IMR-90 (cell line): ENCODE data around the gene NRIP1. TPM values are rescaled to one million over a fixed set of nuclear protein-coding genes. Genes with fewer than 3 reads are reported as not detected.

Experiments
- ATAC-seq: fragments of 200-7000 bp; cut with Tn5 transposase; 2 replicates; pipeline ENCODE4 v1.9.1; 2020; ENCODE audit warnings: low read depth, mild to moderate bottlenecking, moderate library complexity
- BruUV-seq: library from RNA; stranded (reverse); fragments of 400-500 nt; replicated peaks from 2 replicates; lab custom pipeline; 2021; lab: Mats Ljungman, UMichigan
- CTCF ChIA-PET: fragments of 300-600 bp; formaldehyde crosslinking; extraction: SDS; loops from one replicate; lab custom pipeline; 2021; ENCODE audit warnings: antibody characterized with exemption; lab: Yijun Ruan, JAX
- POLR2A ChIA-PET: fragments of 300-600 bp; sonication (Branson Sonifier 250); formaldehyde crosslinking; loops from one replicate; lab custom pipeline; 2022; ENCODE audit warnings: antibody characterized with exemption; ENCODE audit not compliant: unreplicated experiment; lab: Charles Lee
- DNase-seq: peaks from one replicate; pipeline ENCODE4 v3.0.0; 2013
- H2AFZ ChIP-seq: replicated peaks from 2 replicates; pipeline ENCODE3; 2013; ENCODE audit warnings: low read length, mild to moderate bottlenecking; ENCODE audit not compliant: poor library complexity
- H2AK5ac ChIP-seq: 2 replicates; pipeline ENCODE4 v1.6.1; 2013; ENCODE audit warnings: low read depth, low read length, inconsistent platforms
- H2AK9ac ChIP-seq: replicated peaks from 2 replicates; pipeline ENCODE3; 2013; ENCODE audit warnings: mild to moderate bottlenecking, low read depth, low read length, moderate library complexity; ENCODE audit not compliant: poor library complexity
- H2BK120ac ChIP-seq: 2 replicates; pipeline ENCODE4 v1.6.1; 2013; ENCODE audit warnings: low read depth, low read length, inconsistent platforms
- H2BK15ac ChIP-seq: 3 replicates; pipeline ENCODE4 v1.6.1; 2013; ENCODE audit warnings: low read depth, low read length, inconsistent platforms
- H2BK20ac ChIP-seq: 2 replicates; pipeline ENCODE4 v1.6.1; 2013; ENCODE audit warnings: low read depth, mild to moderate bottlenecking, inconsistent platforms, low read length, moderate library complexity
- H2BK5ac ChIP-seq: 2 replicates; pipeline ENCODE4 v1.6.1; 2013; ENCODE audit warnings: mild to moderate bottlenecking, low read depth, low read length, inconsistent platforms; ENCODE audit not compliant: poor library complexity, severe bottlenecking
- H3K14ac ChIP-seq: replicated peaks from 2 replicates; pipeline ENCODE4 v1.6.1; 2013; ENCODE audit warnings: low read depth, low read length, inconsistent platforms
- H3K18ac ChIP-seq: 2 replicates; pipeline ENCODE4 v1.6.1; 2013; ENCODE audit warnings: low read depth, low read length, control low read depth
- H3K23ac ChIP-seq: 2 replicates; pipeline ENCODE4 v1.6.1; 2013; ENCODE audit warnings: low read depth, low read length, inconsistent platforms
- H3K27ac ChIP-seq: 2 replicates; pipeline ENCODE4 v1.5.1; 2013; ENCODE audit warnings: mild to moderate bottlenecking, control low read depth, low read length; ENCODE audit not compliant: insufficient read depth
- H3K27me3 ChIP-seq: 2 replicates; pipeline ENCODE4 v1.6.1; 2013; ENCODE audit warnings: low read length; ENCODE audit not compliant: control insufficient read depth, insufficient read depth
- H3K36me3 ChIP-seq: 2 replicates; pipeline ENCODE4 v1.6.1; 2013; ENCODE audit warnings: low read length, mixed read lengths; ENCODE audit not compliant: control insufficient read depth, insufficient read depth
- H3K4ac ChIP-seq: 2 replicates; pipeline ENCODE4 v1.6.1; 2013; ENCODE audit warnings: low read depth, low read length, inconsistent platforms
- H3K4me1 ChIP-seq: 2 replicates; pipeline ENCODE4 v1.6.1; 2013; ENCODE audit warnings: low read length, mixed read lengths; ENCODE audit not compliant: control insufficient read depth, insufficient read depth
- H3K4me2 ChIP-seq: 2 replicates; pipeline ENCODE4 v1.6.1; 2013; ENCODE audit warnings: low read depth, mild to moderate bottlenecking, control low read depth, low read length, moderate library complexity
- H3K4me3 ChIP-seq: 2 replicates; pipeline ENCODE4 v1.5.1; 2013; ENCODE audit warnings: low read depth, mild to moderate bottlenecking, control low read depth, low read length, moderate library complexity; ENCODE audit not compliant: insufficient read depth
- H3K56ac ChIP-seq: 2 replicates; pipeline ENCODE4 v1.6.1; 2013; ENCODE audit warnings: low read length, inconsistent platforms; ENCODE audit not compliant: insufficient read depth; ENCODE audit errors: extremely low read depth
- H3K79me1 ChIP-seq, 2 experiments: 2 replicates each; pipeline ENCODE4 v1.6.1; 2013; ENCODE audit warnings: low read length in 2 of 2, inconsistent platforms in 1 of 2, low read depth in 1 of 2
- H3K9ac ChIP-seq: 2 replicates; pipeline ENCODE4 v1.6.1; 2013; ENCODE audit warnings: low read depth, low read length, control low read depth
- H3K9me1 ChIP-seq: 2 replicates; pipeline ENCODE4 v1.6.1; 2013; ENCODE audit warnings: low read length, inconsistent platforms; ENCODE audit not compliant: insufficient read depth
- H3K9me3 ChIP-seq: 2 replicates; pipeline ENCODE4 v1.6.1; 2013; ENCODE audit warnings: low read length; ENCODE audit not compliant: control insufficient read depth, insufficient read depth
- H4K20me1 ChIP-seq: 2 replicates; pipeline ENCODE4 v1.6.1; 2013; ENCODE audit warnings: low read length, inconsistent platforms; ENCODE audit not compliant: insufficient read depth
- H4K5ac ChIP-seq: 2 replicates; pipeline ENCODE4 v1.6.1; 2013; ENCODE audit warnings: mild to moderate bottlenecking, low read depth, low read length, control low read depth
- H4K8ac ChIP-seq, 2 experiments: 2 replicates each; pipeline ENCODE4 v1.6.1; 2013; ENCODE audit warnings: low read depth in 2 of 2, low read length in 2 of 2, control low read depth in 1 of 2, inconsistent platforms in 1 of 2
- H4K91ac ChIP-seq: 2 replicates; pipeline ENCODE4 v1.6.1; 2013; ENCODE audit warnings: low read depth, low read length, inconsistent platforms; ENCODE audit not compliant: insufficient read depth
- MAFK ChIP-seq: IDR thresholded peaks from 2 replicates; pipeline ENCODE4 v1.6.1; 2012; ENCODE audit warnings: low read depth, low read length, improper control_type of control experiment
- RFX5 ChIP-seq: IDR thresholded peaks from 2 replicates; pipeline ENCODE4 v1.8.0; 2012; ENCODE audit warnings: low read depth, mild to moderate bottlenecking, low read length, moderate library complexity
- WGBS, 2 experiments: methylation state at CpG; one replicate each; pipeline versions ENCODE4 v1.1.5 to v1.1.7; 2013; ENCODE audit warnings: missing lambda C conversion rate in 2 of 2; ENCODE audit not compliant: insufficient read length in 1 of 2; ENCODE audit errors: extremely low coverage in 2 of 2; 5-methylcytosine and 5-hydroxymethylcytosine counted together
- dilution Hi-C: fragments of 300-500 bp; cut with HindIII; formaldehyde crosslinking; loops from one replicate; pipeline ENCODE4 v1.14.3; 2018; ENCODE audit warnings: low sequenced_read_pairs; ENCODE audit not compliant: unreplicated experiment
- in situ Hi-C: fragments of 300-500 bp; cut with MboI; formaldehyde crosslinking; loops from 3 replicates; pipeline ENCODE4 v1.14.3; 2019; ENCODE audit warnings: low sequenced_read_pairs, inconsistent platforms, mixed read lengths
- intact Hi-C: fragments of 100-400 bp; cut with micrococcal nuclease; formaldehyde crosslinking; loops from 2 replicates; pipeline ENCODE4 v1.10.0; 2022
- polyA plus RNA-seq, 3 experiments: library from polyadenylated mRNA; depleted of rRNA; stranded (reverse); fragments of >200 nt; gene quantifications; 2 replicates each; pipeline ENCODE4 v1.2.3, GENCODE V29; 2012; ENCODE audit warnings: low replicate concordance in 1 of 3
- total RNA-seq: library from RNA; depleted of rRNA; stranded (reverse); fragments of >200 nt; gene quantifications from 2 replicates; pipeline ENCODE4 v1.2.3, GENCODE V29; 2012

The NRIP1 gene
- total and polyA plus RNA-seq, 2 of the 4 experiments (the other 2 are of a cell fraction) = 9.6 to 73.8 TPM

- Histone ChIP-seq H3K56ac (no peak overlapping the region), H4K91ac (no peak overlapping the region), H3K18ac (no peak overlapping the region), H3K4ac (no peak overlapping the region), H2AK9ac (no peak overlapping the region), H3K23ac (no peak overlapping the region), H3K27me3 (no peaks in the 10 kb centered on the region), H2AK5ac (no peak overlapping the region), H3K4me3 (no peak overlapping the region), H3K4me2 (no peak overlapping the region), H3K9me1 (0 out of 2 replicates have a peak, but pooled peaks cover 7% of the 10 kb centered on the region), H3K14ac (no peak overlapping the region), H3K9ac (no peak overlapping the region), H2BK120ac (no peak overlapping the region), H2BK15ac (no peak overlapping the region), H3K4me1 (no peaks in the 10 kb centered on the region), H2BK5ac (no peak overlapping the region), H4K20me1 (no peaks in the 10 kb centered on the region), H3K27ac (no peak overlapping the region), H3K79me1 (peaks cover 20 to 41% of the 10 kb centered on the region in 2 experiments; a peak in 3 of 4 replicates), H2AFZ (no peak overlapping the region), H2BK20ac (no peak overlapping the region), H3K9me3 (no peaks in the 10 kb centered on the region; the same call in 1 of the 2 replicates), H4K8ac (no peak overlapping the region), H4K5ac (no peak overlapping the region), H3K36me3 (peaks cover 4% of the 10 kb centered on the region)
- CTCF ChIA-PET = no interaction called here
- BruUV-seq = no TSS peak
- TF ChIP-seq RFX5 (no peak), MAFK (peak; percentile 73)
- POLR2A ChIA-PET = no interaction called here
- DNase-seq (no peak), ATAC-seq (no peak)
- dilution Hi-C loops (no loop called here), in situ Hi-C loops (no loop called here), intact Hi-C loops (no loop called here)
- WGBS, 2 experiments = 100% methylated on average over 1 of the region's 6 CpGs; no CpG with 5 or more reads in 1 of the 2 experiments
Measured at GRCh38 chr21:14975136-14975919, 89.5 kb downstream of the NRIP1 start.
